ENCODE data around the gene PPP6R3.
A peak's percentile ranks its signal among the peaks of the same experiment; 100 is the strongest.

Gene PPP6R3

GRCh38 chr11:68569357-68569756, 108.8 kb downstream of the PPP6R3 start:
- DNase-seq = no peak

- no peak for DNase-seq
Observed at GRCh38 chr11:68570691-68571090, 110.1 kb downstream of the PPP6R3 start.

- DNase-seq = no peak
Observed at GRCh38 chr11:68574308-68574707, 113.8 kb downstream of the PPP6R3 start.

- no peak for DNase-seq
Observed at GRCh38 chr11:68575025-68575665, 114.6 kb downstream of the PPP6R3 start.

- DNase-seq = no peak
Observed at GRCh38 chr11:68579455-68579854, 118.9 kb downstream of the PPP6R3 start.

GRCh38 chr11:68581439-68581838, 120.9 kb downstream of the PPP6R3 start:
- DNase-seq = no peak

- no peak for DNase-seq
Observed at GRCh38 chr11:68581901-68582300, 121.3 kb downstream of the PPP6R3 start.

GRCh38 chr11:68582416-68583040, 122.0 kb downstream of the PPP6R3 start:
- DNase-seq = no peak

- DNase-seq = no peak
Observed at GRCh38 chr11:68583041-68583446, 122.5 kb downstream of the PPP6R3 start.

- DNase-seq = peak; percentile 38
Observed at GRCh38 chr11:68584097-68584496, 123.5 kb downstream of the PPP6R3 start.

GRCh38 chr11:68584991-68585524, 124.5 kb downstream of the PPP6R3 start:
- DNase-seq = no peak

- DNase-seq = no peak
Observed at GRCh38 chr11:68589547-68590216, 129.1 kb downstream of the PPP6R3 start.

GRCh38 chr11:68591719-68592118, 131.2 kb downstream of the PPP6R3 start:
- no peak for DNase-seq

GRCh38 chr11:68593441-68593840, 132.9 kb downstream of the PPP6R3 start:
- DNase-seq = no peak

- DNase-seq = no peak
Observed at GRCh38 chr11:68594123-68594522, 133.6 kb downstream of the PPP6R3 start.

GRCh38 chr11:68596231-68596630, 135.7 kb downstream of the PPP6R3 start:
- no peak for DNase-seq

- DNase-seq = no peak
Observed at GRCh38 chr11:68598816-68599653, 138.5 kb downstream of the PPP6R3 start.

- DNase-seq = no peak
Observed at GRCh38 chr11:68601147-68601546, 140.6 kb downstream of the PPP6R3 start.

GRCh38 chr11:68609761-68610160, 149.2 kb downstream of the PPP6R3 start:
- no peak for DNase-seq

GRCh38 chr11:68610452-68611116, 150.0 kb downstream of the PPP6R3 start:
- no peak for DNase-seq

GRCh38 chr11:68615657-68616056, 155.1 kb downstream of the PPP6R3 start:
- no peak for DNase-seq
